ENCODE results near the gene TANC2. TPM values are rescaled to one million over a fixed set of nuclear protein-coding genes. Genes with fewer than 3 reads are reported as not detected.
A peak's percentile ranks its signal among the peaks of the same experiment; 100 is the strongest.

Gene TANC2
- total RNA-seq, 1 experiment from 2014 or later = 24.2 TPM

DNA sequence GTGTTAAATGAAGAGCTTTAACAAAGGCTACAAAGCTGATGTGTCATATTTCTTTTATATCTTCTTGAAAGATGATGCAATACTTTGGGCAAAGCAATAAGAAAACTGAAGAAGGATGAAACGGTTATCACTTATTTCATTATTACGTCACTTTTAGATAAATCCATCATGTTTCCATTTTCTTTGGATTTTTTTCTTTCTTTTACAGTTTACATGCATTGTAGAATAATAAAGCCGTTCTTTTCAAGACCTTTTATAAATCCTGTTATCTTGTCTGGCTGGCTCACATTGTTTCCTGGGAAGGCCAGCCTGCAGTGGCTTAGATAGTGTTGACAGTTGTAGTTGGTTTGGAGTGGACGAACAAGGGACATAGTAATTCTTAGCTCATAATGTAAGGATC, 28.9 kb downstream of the TANC2 start:
- Histone ChIP-seq H3K27ac (ENCODE audit: low read length) (no peak overlapping the region), H3K9ac (ENCODE audit: low read length) (no peak overlapping the region), H3K27me3 (ENCODE audit: low read length) (no peaks in the 10 kb centered on the region), H4K20me1 (ENCODE audit: low read length) (peaks cover 4% of the 10 kb centered on the region), H3K9me3 (ENCODE audit: low read length) (no peaks in the 10 kb centered on the region), H3K79me2 (ENCODE audit: low read length) (peaks cover 50% of the 10 kb centered on the region), H3F3A (ENCODE audit: low read length, unreplicated experiment) (no peaks in the 10 kb centered on the region), H3K36me3 (ENCODE audit: low read depth, low read length) (no peaks in the 10 kb centered on the region), H3K9me2 (replicated peaks; ENCODE audit: low read length) (no peaks in the 10 kb centered on the region), H3K4me1 (ENCODE audit: insufficient read depth, low read length) (no peaks in the 10 kb centered on the region), H3K4me2 (ENCODE audit: low read length) (no peak overlapping the region), H3K4me3 (ENCODE audit: low read length) (no peak overlapping the region), H2AFZ (ENCODE audit: low read length) (no peak overlapping the region)
- no peak for TF ChIP-seq EZH2 (IDR thresholded peaks at IDR 0.05; ENCODE audit: low read length, unreplicated experiment)
- TF ChIP-seq EZH2phosphoT487 (IDR thresholded peaks at IDR 0.05; ENCODE audit: borderline replicate concordance, low read length) = no peak
- TF ChIP-seq, protein P1, sequence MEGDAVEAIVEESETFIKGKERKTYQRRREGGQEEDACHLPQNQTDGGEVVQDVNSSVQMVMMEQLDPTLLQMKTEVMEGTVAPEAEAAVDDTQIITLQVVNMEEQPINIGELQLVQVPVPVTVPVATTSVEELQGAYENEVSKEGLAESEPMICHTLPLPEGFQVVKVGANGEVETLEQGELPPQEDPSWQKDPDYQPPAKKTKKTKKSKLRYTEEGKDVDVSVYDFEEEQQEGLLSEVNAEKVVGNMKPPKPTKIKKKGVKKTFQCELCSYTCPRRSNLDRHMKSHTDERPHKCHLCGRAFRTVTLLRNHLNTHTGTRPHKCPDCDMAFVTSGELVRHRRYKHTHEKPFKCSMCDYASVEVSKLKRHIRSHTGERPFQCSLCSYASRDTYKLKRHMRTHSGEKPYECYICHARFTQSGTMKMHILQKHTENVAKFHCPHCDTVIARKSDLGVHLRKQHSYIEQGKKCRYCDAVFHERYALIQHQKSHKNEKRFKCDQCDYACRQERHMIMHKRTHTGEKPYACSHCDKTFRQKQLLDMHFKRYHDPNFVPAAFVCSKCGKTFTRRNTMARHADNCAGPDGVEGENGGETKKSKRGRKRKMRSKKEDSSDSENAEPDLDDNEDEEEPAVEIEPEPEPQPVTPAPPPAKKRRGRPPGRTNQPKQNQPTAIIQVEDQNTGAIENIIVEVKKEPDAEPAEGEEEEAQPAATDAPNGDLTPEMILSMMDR (conservative IDR thresholded peaks at IDR 0.05; ENCODE audit: low read depth, low read length) = no peak
- CTCF ChIA-PET = interaction anchor here (0.6 to 1.8 kb wide), 8 partner anchors 45 to 412 kb away, joined by 3 to 21 read pairs (median 4); no protein-coding TSS in a partner anchor
- POLR2A ChIA-PET (ENCODE audit: unreplicated experiment) = interaction anchor here (0.6 to 0.7 kb wide), 2 partner anchors 181 to 354 kb away, joined by 4 read pairs; no protein-coding TSS in a partner anchor
- DNase-seq (no peak), ATAC-seq (no peak; the same call in 1 of the 2 replicates)
- no TSS peak for BruUV-seq (replicated peaks)
- intact Hi-C loops (cut with micrococcal nuclease) = loop anchor here (1.0 to 5.0 kb wide), 3 partner anchors 47 to 411 kb away; no protein-coding TSS in a partner anchor

DNA sequence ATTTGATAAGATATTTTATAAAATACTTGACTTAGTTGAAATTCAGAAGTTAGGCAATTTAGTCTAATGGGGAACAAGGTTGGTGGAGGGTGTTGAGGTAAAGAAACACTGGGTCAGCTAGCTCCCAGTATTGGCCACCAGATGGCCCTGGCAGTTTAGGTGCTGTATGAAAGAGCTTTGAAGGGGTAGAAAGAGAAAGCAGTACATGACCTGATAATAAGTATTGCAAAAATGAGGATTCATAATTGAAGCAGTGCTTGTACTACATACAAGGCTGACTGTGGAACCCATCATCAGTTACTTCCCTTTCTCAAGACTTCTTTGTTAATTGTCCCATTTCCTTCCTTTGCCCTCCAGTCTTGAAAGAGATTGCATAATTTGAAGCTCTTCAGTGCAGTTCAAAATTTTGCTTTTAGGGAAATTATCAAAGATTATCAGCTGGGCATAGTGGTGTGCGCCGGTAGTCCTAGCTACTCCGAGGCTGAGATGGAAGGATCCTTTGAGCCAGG, 29.4 kb downstream of the TANC2 start:
- ChIA-PET POLR2A (ENCODE audit: unreplicated experiment) (interaction anchor here (0.7 kb wide), 1 partner anchor 354 kb away, joined by 4 read pairs; no protein-coding TSS in a partner anchor), CTCF (interaction anchor here (0.5 to 1.8 kb wide), 9 partner anchors 44 to 411 kb away, joined by 3 to 21 read pairs (median 3); no protein-coding TSS in a partner anchor)
- H3K4me3 ChIP-seq (ENCODE audit: low read length) = no peak overlapping the region
- no peaks in the 10 kb centered on the region for H3K36me3 ChIP-seq (ENCODE audit: low read depth, low read length)
- H3K9me2 ChIP-seq (replicated peaks; ENCODE audit: low read length) = no peaks in the 10 kb centered on the region
- TF ChIP-seq, protein P1 (conservative IDR thresholded peaks at IDR 0.05; ENCODE audit: low read depth, low read length) = peak; percentile 92
- no peak for TF ChIP-seq EZH2phosphoT487 (IDR thresholded peaks at IDR 0.05; ENCODE audit: borderline replicate concordance, low read length)
- peak; percentile 65 for DNase-seq
- no peaks in the 10 kb centered on the region for H3F3A ChIP-seq (ENCODE audit: low read length, unreplicated experiment)
- H3K79me2 ChIP-seq (ENCODE audit: low read length) = peaks cover 45% of the 10 kb centered on the region
- no peaks in the 10 kb centered on the region for H3K27me3 ChIP-seq (ENCODE audit: low read length)
- H3K27ac ChIP-seq (ENCODE audit: low read length) = no peak overlapping the region
- ATAC-seq = peak; percentile 88
- peaks cover 4% of the 10 kb centered on the region for H4K20me1 ChIP-seq (ENCODE audit: low read length)
- H3K9ac ChIP-seq (ENCODE audit: low read length) = no peak overlapping the region
- intact Hi-C loops (cut with micrococcal nuclease) = loop anchor here (1.0 to 5.0 kb wide), 3 partner anchors 47 to 411 kb away; no protein-coding TSS in a partner anchor
- no peaks in the 10 kb centered on the region for H3K9me3 ChIP-seq (ENCODE audit: low read length)
- H3K4me1 ChIP-seq (ENCODE audit: insufficient read depth, low read length) = no peaks in the 10 kb centered on the region
- BruUV-seq (replicated peaks) = no TSS peak
- H3K4me2 ChIP-seq (ENCODE audit: low read length) = no peak overlapping the region
- no peak overlapping the region for H2AFZ ChIP-seq (ENCODE audit: low read length)

DNA sequence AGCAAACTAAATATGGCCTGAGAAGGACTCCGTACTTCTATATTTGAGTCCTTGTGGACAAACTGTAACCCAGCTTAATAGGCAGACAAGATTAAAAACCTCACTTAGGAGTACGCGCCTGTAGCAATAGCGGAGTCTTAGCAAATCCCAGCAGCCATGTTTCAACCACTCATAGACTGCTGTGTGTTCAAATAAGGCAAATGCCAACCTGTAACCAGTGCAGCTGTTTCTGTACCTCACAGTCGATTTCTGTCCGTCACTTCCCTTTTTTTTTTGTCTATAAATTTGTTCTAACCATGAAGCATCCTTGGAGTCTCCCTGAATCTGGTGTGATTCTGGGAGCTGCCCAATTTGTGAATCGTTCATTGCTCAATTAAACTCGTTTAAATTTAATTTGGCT, 30.2 kb downstream of the TANC2 start:
- ATAC-seq = no peak

More for the DNA sequence above, 30.2 kb downstream of the TANC2 start:
- Histone ChIP-seq H2AFZ (ENCODE audit: low read length) (no peak overlapping the region), H3F3A (ENCODE audit: low read length, unreplicated experiment) (no peaks in the 10 kb centered on the region), H3K4me3 (ENCODE audit: low read length) (no peak overlapping the region), H3K9ac (ENCODE audit: low read length) (no peak overlapping the region), H3K79me2 (ENCODE audit: low read length) (peaks cover 39% of the 10 kb centered on the region), H4K20me1 (ENCODE audit: low read length) (peaks cover 4% of the 10 kb centered on the region), H3K27me3 (ENCODE audit: low read length) (no peaks in the 10 kb centered on the region), H3K36me3 (ENCODE audit: low read depth, low read length) (no peaks in the 10 kb centered on the region), H3K9me2 (replicated peaks; ENCODE audit: low read length) (no peaks in the 10 kb centered on the region), H3K27ac (ENCODE audit: low read length) (no peak overlapping the region), H3K4me2 (ENCODE audit: low read length) (no peak overlapping the region), H3K4me1 (ENCODE audit: insufficient read depth, low read length) (no peaks in the 10 kb centered on the region), H3K9me3 (ENCODE audit: low read length) (no peaks in the 10 kb centered on the region)
- ChIA-PET CTCF (interaction anchor here (0.6 to 1.8 kb wide), 4 partner anchors 36 to 410 kb away, joined by 3 to 21 read pairs (median 7); no protein-coding TSS in a partner anchor), POLR2A (ENCODE audit: unreplicated experiment) (no interaction called here)
- DNase-seq = no peak
- TF ChIP-seq, protein P1 (conservative IDR thresholded peaks at IDR 0.05; ENCODE audit: low read depth, low read length) = no peak
- TF ChIP-seq EZH2 (IDR thresholded peaks at IDR 0.05; ENCODE audit: low read length, unreplicated experiment) = no peak
- no peak for TF ChIP-seq EZH2phosphoT487 (IDR thresholded peaks at IDR 0.05; ENCODE audit: borderline replicate concordance, low read length)
- intact Hi-C loops (cut with micrococcal nuclease) = loop anchor here (5.0 kb wide), 1 partner anchor 46 kb away; no protein-coding TSS in a partner anchor
- no TSS peak for BruUV-seq (replicated peaks)
